ENCODE measurements around the gene SLC16A9.

The SLC16A9 gene

GRCh38 chr10:59627366-59628018 lies 82.2 kb downstream of the SLC16A9 start:
- DNase-seq, result no peak

GRCh38 chr10:59626523-59626869 lies 83.2 kb downstream of the SLC16A9 start:
- no peak for DNase-seq

DNA sequence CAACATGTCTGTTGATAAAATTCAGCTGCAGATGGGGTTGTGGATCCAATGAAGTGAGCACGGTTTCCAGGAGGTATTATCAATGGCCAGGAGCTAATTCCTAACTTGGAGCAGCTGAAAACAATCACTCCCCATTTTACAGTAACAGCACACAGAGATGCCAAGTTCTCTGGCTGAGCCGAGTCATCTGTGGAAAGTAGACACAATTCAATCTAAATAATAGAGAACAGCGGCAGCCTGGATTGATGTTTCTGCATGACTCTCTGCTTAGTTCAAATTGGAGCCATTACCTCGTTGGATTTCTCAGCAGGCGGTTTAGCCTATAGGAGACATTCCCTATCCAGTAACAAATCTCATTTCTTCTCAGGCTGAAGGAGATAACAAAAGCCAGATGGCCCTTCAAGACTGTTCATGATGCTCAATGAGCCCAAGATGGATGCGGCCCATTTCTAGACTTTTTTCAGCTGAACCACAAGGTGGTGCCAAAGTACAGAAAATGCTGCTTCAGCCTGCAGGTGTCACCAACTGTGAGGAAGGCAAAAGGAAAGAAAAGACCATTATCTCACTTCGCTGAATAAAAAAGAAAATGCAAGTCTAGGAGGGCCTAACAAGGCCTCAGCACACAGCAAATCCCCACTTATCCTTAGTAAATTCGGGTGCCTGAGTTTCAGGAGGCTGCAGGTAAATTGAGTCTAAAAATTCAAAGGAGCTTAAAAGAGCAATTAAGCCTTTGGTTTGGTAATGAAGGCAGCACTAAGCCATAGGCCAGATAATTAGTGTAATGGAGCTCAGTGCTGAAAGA lies 83.7 kb downstream of the SLC16A9 start:
- DNase-seq, result no peak

DNA sequence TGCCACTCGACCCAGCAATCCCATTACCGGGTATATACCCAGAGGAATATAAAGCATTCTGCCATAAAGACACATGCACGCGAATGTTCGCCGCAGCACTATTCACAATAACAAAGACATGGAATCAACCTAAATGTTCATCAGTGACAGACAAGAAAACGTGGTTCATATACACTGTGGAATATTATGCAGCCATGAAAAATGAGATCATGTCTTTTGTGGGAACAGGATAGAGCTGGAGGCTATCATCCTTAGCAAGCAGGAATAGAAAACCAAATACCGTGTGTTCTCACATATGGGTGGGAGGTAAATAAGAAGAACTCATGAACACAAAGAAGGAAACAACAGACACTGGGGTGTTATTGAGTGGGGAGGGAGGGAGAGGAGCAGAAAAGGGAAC lies 84.7 kb downstream of the SLC16A9 start:
- DNase-seq, result no peak

DNA sequence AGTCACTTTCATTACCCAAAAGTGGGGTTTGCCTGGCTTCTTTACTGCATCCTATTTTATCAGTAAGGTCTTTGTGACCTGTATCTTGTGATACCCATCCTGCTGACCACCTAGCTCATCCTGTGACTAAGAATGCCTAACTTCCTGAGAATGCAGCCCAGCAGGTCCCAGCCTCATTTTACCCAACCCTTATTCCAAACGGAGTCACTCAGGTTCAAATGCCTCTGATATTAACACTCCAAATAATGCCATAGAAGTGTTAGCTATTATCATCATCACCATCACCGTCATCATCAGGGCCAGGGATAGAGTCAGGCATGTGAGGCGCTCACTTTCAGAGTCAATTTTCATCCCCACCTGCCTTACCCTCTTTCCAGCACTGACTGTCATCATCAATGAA lies 85.5 kb downstream of the SLC16A9 start:
- no peak for DNase-seq

GRCh38 chr10:59623133-59624121 lies 86.2 kb downstream of the SLC16A9 start:
- DNase-seq, result no peak

GRCh38 chr10:59622320-59623132 lies 87.1 kb downstream of the SLC16A9 start:
- no peak for DNase-seq

GRCh38 chr10:59621771-59622170 lies 87.9 kb downstream of the SLC16A9 start:
- no peak for DNase-seq

- DNase-seq, result no peak
These were observed 91.0 kb downstream of the SLC16A9 start for GRCh38 chr10:59618666-59619065.

- no peak for DNase-seq
These were observed 91.7 kb downstream of the SLC16A9 start for GRCh38 chr10:59617996-59618395.

DNA sequence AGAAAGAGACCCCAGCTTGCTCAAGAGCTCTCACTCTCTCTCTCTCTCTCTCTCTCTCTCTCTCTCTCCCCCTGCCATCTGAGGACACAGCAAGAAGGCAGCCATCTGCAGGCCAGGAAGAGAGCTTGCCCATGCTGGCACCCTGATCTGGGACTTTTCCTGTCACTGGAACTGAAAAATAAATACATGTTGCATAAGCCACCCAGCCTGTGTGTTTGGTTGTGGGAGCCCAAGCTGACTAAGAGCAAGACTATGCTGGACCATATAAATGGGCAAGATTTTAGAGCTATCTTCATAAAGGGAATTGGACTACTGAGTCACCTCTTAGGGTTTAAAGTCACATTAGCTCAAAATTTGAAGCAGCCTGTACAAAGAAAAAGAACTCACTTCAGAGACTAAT lies 98.6 kb downstream of the SLC16A9 start:
- DNase-seq, result no peak

DNA sequence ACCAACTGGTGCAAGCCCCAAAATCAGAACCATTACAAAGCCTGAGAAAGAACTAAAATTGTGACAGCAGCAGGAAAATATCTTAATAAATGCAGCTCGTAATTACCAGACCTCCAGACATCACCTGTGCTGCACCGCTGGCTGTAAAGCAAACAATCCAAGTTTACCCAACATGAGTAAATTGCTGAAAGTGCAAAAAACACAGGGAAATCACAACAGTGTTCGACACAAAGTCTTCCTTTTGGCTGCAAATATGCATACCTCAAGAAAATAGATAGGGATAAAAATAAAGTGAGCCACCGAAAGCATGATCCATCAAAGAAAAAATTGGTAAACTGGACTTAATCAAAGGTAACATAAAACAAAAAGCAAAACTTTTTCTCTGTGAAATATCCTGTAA lies 101.7 kb downstream of the SLC16A9 start:
- no peak for DNase-seq

DNA sequence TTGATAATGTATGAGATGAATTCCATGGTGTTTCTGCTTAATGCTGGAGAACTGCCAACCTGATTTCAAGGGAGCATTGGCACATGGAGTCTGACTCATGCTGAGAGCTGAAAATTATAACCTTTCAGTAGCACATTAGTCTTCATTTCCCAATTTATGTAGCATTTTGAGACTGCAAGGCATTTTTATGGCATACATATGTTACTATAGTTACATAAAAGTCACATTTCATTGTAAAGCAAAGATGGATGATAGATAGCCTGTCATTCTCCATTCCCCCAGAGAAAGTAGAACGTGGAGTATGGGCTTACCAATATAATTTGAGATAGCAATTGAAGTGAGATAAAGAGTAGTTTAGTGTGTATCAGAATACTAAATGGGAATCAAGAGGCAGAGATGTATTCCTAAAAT lies 103.1 kb downstream of the SLC16A9 start:
- DNase-seq, result no peak

DNA sequence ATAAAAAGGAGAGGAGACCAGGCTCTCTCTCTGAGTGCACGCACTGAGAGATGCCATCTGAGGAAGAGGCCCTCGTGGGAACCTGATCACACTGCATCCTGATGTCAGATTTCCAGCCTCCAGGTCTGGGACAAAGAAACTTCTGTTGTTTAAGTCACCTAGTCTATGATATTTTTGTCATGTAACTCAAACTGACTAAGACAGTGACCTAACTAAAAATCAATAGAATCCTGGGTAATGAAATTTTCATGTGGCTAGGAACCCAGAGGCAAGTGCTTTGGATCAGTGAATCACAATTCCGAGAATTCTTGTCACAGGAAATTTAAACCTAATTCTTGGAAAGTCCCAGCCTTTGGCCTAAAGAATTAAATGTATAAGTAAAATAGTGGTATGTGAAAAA lies 107.7 kb downstream of the SLC16A9 start:
- DNase-seq, result no peak

Data from T-helper 9 cell (primary cell).